IgD-negative memory B cell (primary cell): ENCODE measurements around the gene DAZAP1. TPM values are rescaled to one million over a fixed set of nuclear protein-coding genes. Genes with fewer than 3 reads are reported as not detected.
"Not testable (repeated sequence)": the region's sequence is repeated elsewhere in the genome, so short reads cannot be mapped to it uniquely, and the experiment has no call there.

Experiments
- H3K27ac Mint-ChIP-seq, 3 donors: one replicate each; pipeline ENCODE4 v1.8.0; 2020 to 2022; ENCODE audit warnings: mild to moderate bottlenecking in 3 of 3, mixed read lengths in 3 of 3, moderate library complexity in 1 of 3
- H3K27me3 Mint-ChIP-seq: one replicate; pipeline ENCODE4 v1.8.0; 2021; ENCODE audit warnings: mixed read lengths
- H3K36me3 Mint-ChIP-seq: one replicate; pipeline ENCODE4 v1.8.0; 2020; ENCODE audit warnings: mild to moderate bottlenecking, mixed read lengths
- H3K4me1 Mint-ChIP-seq, 3 donors: one replicate each; pipeline ENCODE4 v1.8.0; 2020 to 2022; ENCODE audit warnings: mixed read lengths in 3 of 3, mild to moderate bottlenecking in 1 of 3
- H3K4me3 Mint-ChIP-seq, 4 donors: one replicate each; pipeline ENCODE4 v1.8.0; 2020 to 2022; ENCODE audit warnings: mild to moderate bottlenecking in 4 of 4, mixed read lengths in 4 of 4, moderate library complexity in 3 of 4
- H3K9me3 Mint-ChIP-seq, 3 donors: one replicate each; pipeline ENCODE4 v1.8.0; 2020 to 2021; ENCODE audit warnings: mixed read lengths in 3 of 3, mild to moderate bottlenecking in 1 of 3
- polyA plus RNA-seq: library from polyadenylated mRNA; unstranded; fragments of 300-500 nt; fragmentation: Illumina TruSeq; gene quantifications from one replicate; pipeline ENCODE4 v1.2.3, GENCODE V29; 2021

DAZAP1 gene
- polyA plus RNA-seq, 1 donor from 2014 or later: 7.2 TPM

DNA sequence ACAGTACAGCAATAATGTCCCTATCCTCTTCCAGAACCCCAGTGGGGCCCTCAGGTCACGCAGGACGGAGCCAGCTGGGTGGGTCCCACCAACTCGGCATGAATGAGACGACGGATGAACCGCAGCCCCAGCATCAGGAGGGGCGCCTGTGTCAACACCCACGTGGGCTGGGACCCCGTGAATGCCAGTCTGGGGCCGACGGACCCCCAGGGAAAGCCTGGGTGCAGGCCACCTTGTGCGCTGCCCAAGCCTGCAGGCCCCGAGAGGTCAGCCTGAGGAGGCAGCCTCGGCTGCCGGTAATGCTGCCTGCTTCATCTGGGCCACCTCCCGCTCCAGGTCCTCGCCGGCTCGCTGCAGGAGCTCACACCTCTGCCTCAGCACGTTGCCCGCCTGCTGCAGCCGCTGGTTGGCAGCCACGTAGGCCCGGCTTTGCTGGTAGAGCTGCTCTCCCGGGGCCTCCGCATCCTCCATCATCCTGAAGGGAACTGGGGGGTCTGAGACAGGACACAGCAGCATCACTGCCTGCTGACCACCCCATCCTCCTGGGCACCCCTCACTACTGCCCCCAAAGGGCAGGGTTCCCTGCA is 67.5 kb downstream of the DAZAP1 start:
- peaks cover 7 to 14% (median 14%) of the 10 kb centered on the region in 3 donors for H3K4me1 Mint-ChIP-seq
- H3K27ac Mint-ChIP-seq: peak overlapping the region in 1 of 3 donors; percentile 10
- peaks cover 3% of the 10 kb centered on the region for H3K36me3 Mint-ChIP-seq
- H3K9me3 Mint-ChIP-seq: no peaks in the 10 kb centered on the region
- peaks cover 4% of the 10 kb centered on the region for H3K27me3 Mint-ChIP-seq
- peak overlapping the region in 1 of 4 donors; percentile 39 for H3K4me3 Mint-ChIP-seq

DNA sequence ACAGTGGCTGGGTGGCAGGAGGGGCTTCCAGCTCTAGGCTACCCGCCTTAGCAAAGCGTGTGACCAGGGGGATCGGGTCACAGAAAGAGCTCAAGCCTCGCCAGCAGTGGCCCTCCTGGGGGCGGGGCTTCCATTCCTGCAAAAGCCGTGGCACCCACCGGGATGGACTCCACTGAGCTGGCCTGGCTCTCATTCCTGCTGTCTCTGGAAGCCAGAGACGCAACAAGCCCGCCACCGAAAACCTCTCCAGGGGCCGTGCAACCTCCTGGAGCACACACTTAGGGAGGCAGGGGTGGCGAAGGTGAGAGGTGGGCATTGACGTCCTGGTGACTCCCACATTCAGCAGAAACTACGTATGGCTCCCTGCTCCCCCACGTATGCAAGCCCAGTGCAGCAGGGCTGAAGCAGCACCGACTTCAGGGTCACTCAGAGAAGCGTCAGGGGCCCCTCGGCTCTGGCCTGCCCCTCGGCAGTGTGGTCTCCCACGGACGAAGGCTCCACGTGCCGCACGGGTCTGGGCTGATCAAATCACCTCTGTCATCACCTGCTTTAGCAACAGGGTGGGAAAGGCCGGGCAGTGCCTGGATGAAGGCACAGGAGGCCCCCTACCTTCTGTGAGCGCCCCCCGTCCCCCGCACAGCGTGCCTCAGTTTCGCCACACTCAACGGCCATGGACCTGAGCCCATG is 68.5 kb downstream of the DAZAP1 start:
- Mint-ChIP-seq H3K4me1 (peaks cover 7 to 14% (median 11%) of the 10 kb centered on the region in 3 donors), H3K4me3 (peak overlapping the region in 1 of 4 donors; percentile 9), H3K27me3 (peaks cover 2% of the 10 kb centered on the region), H3K9me3 (no peaks in the 10 kb centered on the region), H3K36me3 (peaks cover 3% of the 10 kb centered on the region), H3K27ac (peak overlapping the region in 1 of 3 donors; percentile 87)

- Mint-ChIP-seq H3K4me1 (peaks cover 7 to 13% (median 9%) of the 10 kb centered on the region in 3 donors), H3K4me3 (peak overlapping the region in 3 of 4 donors; percentile 16 to 80 (median 72))
- not testable (repeated sequence) for H3K9me3 Mint-ChIP-seq, H3K36me3 Mint-ChIP-seq, H3K27ac Mint-ChIP-seq, H3K27me3 Mint-ChIP-seq
Observed at GRCh38 chr19:1477056-1477455, 69.7 kb downstream of the DAZAP1 start.

- Mint-ChIP-seq H3K9me3 (no peaks in the 10 kb centered on the region), H3K27me3 (no peaks in the 10 kb centered on the region), H3K4me3 (peak within 1 kb of the TSS; percentile 98 to 100 (median 99)), H3K36me3 (no peaks in the 10 kb centered on the region), H3K27ac (peak within 1 kb of the TSS; percentile 88 to 98 (median 97)), H3K4me1 (peaks cover 6 to 9% (median 7%) of the 10 kb centered on the region in 3 donors)
Observed at GRCh38 chr19:1478934-1479707, 71.7 kb downstream of the DAZAP1 start, which contains the start of gene C19orf25. TSS of gene C19orf25 (minus strand) at chr19:1479215. CDS start at chr19:1478903, 312 bp downstream.

GRCh38 chr19:1481224-1481892 is 74.0 kb downstream of the DAZAP1 start:
- Mint-ChIP-seq H3K4me1 (peaks cover 6 to 9% (median 7%) of the 10 kb centered on the region in 3 donors), H3K36me3 (no peaks in the 10 kb centered on the region), H3K9me3 (no peaks in the 10 kb centered on the region), H3K27me3 (no peaks in the 10 kb centered on the region), H3K27ac (no peak overlapping the region), H3K4me3 (peak overlapping the region in 1 of 4 donors; percentile 26)

- no peaks in the 10 kb centered on the region for H3K9me3 Mint-ChIP-seq
- H3K4me1 Mint-ChIP-seq: peaks cover 6 to 9% (median 7%) of the 10 kb centered on the region in 3 donors
- H3K4me3 Mint-ChIP-seq: no peak overlapping the region
- no peaks in the 10 kb centered on the region for H3K36me3 Mint-ChIP-seq
- H3K27me3 Mint-ChIP-seq: no peaks in the 10 kb centered on the region
- no peak overlapping the region for H3K27ac Mint-ChIP-seq
Observed at GRCh38 chr19:1481893-1482360, 74.5 kb downstream of the DAZAP1 start.

DNA sequence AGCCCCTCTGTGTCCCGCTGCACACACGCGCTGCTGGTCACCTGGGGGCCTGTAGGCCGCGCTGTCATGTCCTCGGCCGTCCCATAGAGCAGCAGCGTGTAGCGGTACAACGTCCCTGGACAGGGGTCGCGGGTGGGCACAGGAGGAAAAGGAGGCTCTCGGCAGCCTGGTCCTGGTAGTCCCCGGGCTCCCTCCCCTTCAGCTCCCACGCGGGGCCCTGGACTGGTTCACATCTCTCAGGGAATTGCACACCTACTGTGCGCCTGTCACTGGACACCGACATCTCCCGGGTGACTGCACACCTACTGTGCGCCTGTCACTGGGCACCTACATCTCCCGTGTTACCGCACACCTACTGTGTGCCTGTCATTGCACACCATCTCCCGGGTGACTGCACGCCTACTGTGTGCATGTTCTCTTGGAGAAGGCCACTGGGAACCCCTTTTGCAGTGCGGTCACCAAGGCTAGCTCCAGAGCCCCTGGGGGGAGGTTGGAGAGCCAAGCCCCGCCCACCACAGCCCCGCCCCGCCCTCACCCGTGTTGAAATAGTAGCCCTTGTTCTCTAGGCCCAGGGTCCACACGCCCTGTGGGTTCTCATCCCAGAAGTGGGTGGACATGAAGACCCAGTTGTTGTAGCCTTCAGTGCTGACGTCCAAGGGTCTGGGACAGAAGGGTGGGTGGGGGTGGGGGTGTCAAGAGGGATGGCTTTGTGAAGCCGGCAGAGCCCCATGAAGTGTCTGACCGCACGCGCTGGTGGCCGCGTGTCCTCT is 75.2 kb downstream of the DAZAP1 start:
- Mint-ChIP-seq H3K9me3 (no peaks in the 10 kb centered on the region), H3K4me3 (no peak overlapping the region), H3K27me3 (no peaks in the 10 kb centered on the region), H3K27ac (no peak overlapping the region), H3K36me3 (no peaks in the 10 kb centered on the region), H3K4me1 (peaks cover 5 to 7% (median 5%) of the 10 kb centered on the region in 3 donors)

DNA sequence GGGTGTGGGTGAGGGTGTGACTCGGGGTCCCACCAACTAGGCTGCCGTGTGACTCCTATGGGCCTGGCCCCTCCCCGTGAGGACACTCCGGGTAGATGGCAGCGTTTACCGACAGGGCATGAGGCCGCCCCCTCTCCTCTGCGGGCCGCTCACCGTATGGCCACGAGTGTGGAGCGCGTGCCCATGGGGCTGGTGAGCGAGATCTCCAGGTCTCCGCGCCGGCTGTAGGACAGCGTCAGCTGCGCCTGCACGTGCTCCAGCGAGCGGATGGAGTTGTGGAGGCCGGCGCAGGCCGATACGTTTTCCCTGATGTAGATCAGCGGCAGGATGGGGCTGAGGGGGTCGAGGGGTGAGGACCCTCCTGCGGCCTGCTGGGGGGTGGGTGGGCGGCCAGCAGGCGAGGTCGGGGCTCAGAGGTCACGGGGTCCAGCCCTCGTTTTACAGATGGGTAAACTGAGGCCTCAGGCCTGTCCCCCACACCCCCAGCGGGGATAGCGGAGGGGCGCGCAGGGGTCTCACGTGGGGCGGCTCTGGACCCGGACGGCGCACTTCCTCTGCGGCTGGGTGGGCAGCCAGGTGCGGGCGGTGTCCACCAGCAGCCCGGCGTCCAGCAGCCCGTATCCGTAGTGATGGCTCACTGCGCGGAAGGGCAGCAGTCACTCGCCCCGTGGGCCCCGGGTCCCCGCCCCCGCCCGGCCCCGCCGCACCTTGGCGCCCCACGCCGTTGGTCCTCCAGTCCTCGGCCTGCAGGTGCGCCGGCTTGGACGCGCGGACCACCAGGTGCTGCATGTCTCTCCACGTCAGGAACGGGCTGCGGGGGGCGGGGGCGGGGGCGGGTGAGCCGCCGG is 76.0 kb downstream of the DAZAP1 start:
- no peak overlapping the region for H3K27ac Mint-ChIP-seq
- H3K4me1 Mint-ChIP-seq: peaks cover 5 to 7% (median 5%) of the 10 kb centered on the region in 3 donors
- no peak overlapping the region for H3K4me3 Mint-ChIP-seq
- no peaks in the 10 kb centered on the region for H3K27me3 Mint-ChIP-seq
- no peaks in the 10 kb centered on the region for H3K9me3 Mint-ChIP-seq
- no peaks in the 10 kb centered on the region for H3K36me3 Mint-ChIP-seq

GRCh38 chr19:1483979-1484428 is 76.6 kb downstream of the DAZAP1 start:
- Mint-ChIP-seq H3K27ac (no peak overlapping the region), H3K4me3 (no peak overlapping the region), H3K4me1 (peaks cover 3 to 4% (median 4%) of the 10 kb centered on the region in 3 donors)

More at GRCh38 chr19:1483979-1484428, 76.6 kb downstream of the DAZAP1 start:
- no peaks in the 10 kb centered on the region for H3K36me3 Mint-ChIP-seq
- H3K9me3 Mint-ChIP-seq: no peaks in the 10 kb centered on the region
- H3K27me3 Mint-ChIP-seq: no peaks in the 10 kb centered on the region

Other genes starting within 250 kb of the DAZAP1 start
- 2.1 TPM for gene SBNO2, start 233.3 kb upstream of the DAZAP1 start, polyA plus RNA-seq
- gene STK11, start 201.8 kb upstream of the DAZAP1 start, polyA plus RNA-seq: 14.9 TPM
- gene CBARP, start 169.6 kb upstream of the DAZAP1 start, polyA plus RNA-seq: not detected
- 339 TPM for gene ATP5F1D, start 165.8 kb upstream of the DAZAP1 start, polyA plus RNA-seq
- gene MIDN, start 159.0 kb upstream of the DAZAP1 start, polyA plus RNA-seq: 4.8 TPM
- 377 TPM for gene CIRBP, start 138.3 kb upstream of the DAZAP1 start, polyA plus RNA-seq
- 115 TPM for gene FAM174C, start 132.1 kb upstream of the DAZAP1 start, polyA plus RNA-seq
- gene EFNA2, start 121.7 kb upstream of the DAZAP1 start, polyA plus RNA-seq: not detected
- 233 TPM for gene NDUFS7, start 23.7 kb upstream of the DAZAP1 start, polyA plus RNA-seq
- 14.3 TPM for gene GAMT, start 6.0 kb upstream of the DAZAP1 start, polyA plus RNA-seq
- gene RPS15, start 30.8 kb downstream of the DAZAP1 start, polyA plus RNA-seq: 3,226 TPM
- gene APC2, start 42.5 kb downstream of the DAZAP1 start, polyA plus RNA-seq: 0.16 TPM
- 51.1 TPM for gene C19orf25, start 71.6 kb downstream of the DAZAP1 start, polyA plus RNA-seq
- gene PCSK4, start 82.8 kb downstream of the DAZAP1 start, polyA plus RNA-seq: not detected
- 0.24 TPM for gene REEP6, start 83.6 kb downstream of the DAZAP1 start, polyA plus RNA-seq
- gene ADAMTSL5, start 105.4 kb downstream of the DAZAP1 start, polyA plus RNA-seq: 0.21 TPM
- gene PLK5, start 116.5 kb downstream of the DAZAP1 start, polyA plus RNA-seq: not detected
- 0.13 TPM for gene MEX3D, start 160.7 kb downstream of the DAZAP1 start, polyA plus RNA-seq
- gene MBD3, start 185.3 kb downstream of the DAZAP1 start, polyA plus RNA-seq: 16.4 TPM
- 487 TPM for gene UQCR11, start 197.9 kb downstream of the DAZAP1 start, polyA plus RNA-seq
- 28.6 TPM for gene TCF3, start 245.0 kb downstream of the DAZAP1 start, polyA plus RNA-seq